HL-60/S4 treated with phorbol 12-myristate 13-acetate at 8.2 ng/mL for 4 days and 3 days (cell line): ENCODE measurements around the gene PHF13.
"Not testable (repeated sequence)": the region's sequence is repeated elsewhere in the genome, so short reads cannot be mapped to it uniquely, and the experiment has no call there.

ENCODE experiments used
- in situ Hi-C: fragments of 300-500 bp; cut with MboI; formaldehyde crosslinking; loops from 2 replicates; pipeline ENCODE4 v1.15.0; 2022; ENCODE audit warnings: low sequenced_read_pairs

The PHF13 gene

GRCh38 chr1:6653436-6654290 is 40.1 kb downstream of the PHF13 start:
- in situ Hi-C loops: no loop called here

GRCh38 chr1:6657138-6657537 is 43.6 kb downstream of the PHF13 start:
- in situ Hi-C loops: no loop called here

- in situ Hi-C loops: no loop called here
These were observed 45.0 kb downstream of the PHF13 start for GRCh38 chr1:6658359-6659060.

GRCh38 chr1:6660415-6661049 is 47.0 kb downstream of the PHF13 start:
- in situ Hi-C loops: no loop called here

GRCh38 chr1:6662468-6662867 is 48.9 kb downstream of the PHF13 start:
- in situ Hi-C loops: not testable (repeated sequence)

- in situ Hi-C loops: no loop called here
These were observed 53.2 kb downstream of the PHF13 start for GRCh38 chr1:6666696-6667095.

- in situ Hi-C loops: no loop called here
These were observed 53.6 kb downstream of the PHF13 start for GRCh38 chr1:6667139-6667538.

GRCh38 chr1:6668503-6668902 is 55.0 kb downstream of the PHF13 start:
- in situ Hi-C loops: no loop called here

GRCh38 chr1:6672558-6672957 is 59.0 kb downstream of the PHF13 start:
- in situ Hi-C loops: no loop called here
